GM21526 (cell line): ENCODE results near the gene KIAA0825.
"Not testable (repeated sequence)": the region's sequence is repeated elsewhere in the genome, so short reads cannot be mapped to it uniquely, and the experiment has no call there.

Source experiments
- ATAC-seq: cut with Tn5 transposase; IDR thresholded peaks from one replicate; pipeline ENCODE4 v1.9.1; 2021; ENCODE audit warnings: moderate library complexity; ENCODE audit not compliant: unreplicated experiment, low FRiP score

The KIAA0825 gene

DNA sequence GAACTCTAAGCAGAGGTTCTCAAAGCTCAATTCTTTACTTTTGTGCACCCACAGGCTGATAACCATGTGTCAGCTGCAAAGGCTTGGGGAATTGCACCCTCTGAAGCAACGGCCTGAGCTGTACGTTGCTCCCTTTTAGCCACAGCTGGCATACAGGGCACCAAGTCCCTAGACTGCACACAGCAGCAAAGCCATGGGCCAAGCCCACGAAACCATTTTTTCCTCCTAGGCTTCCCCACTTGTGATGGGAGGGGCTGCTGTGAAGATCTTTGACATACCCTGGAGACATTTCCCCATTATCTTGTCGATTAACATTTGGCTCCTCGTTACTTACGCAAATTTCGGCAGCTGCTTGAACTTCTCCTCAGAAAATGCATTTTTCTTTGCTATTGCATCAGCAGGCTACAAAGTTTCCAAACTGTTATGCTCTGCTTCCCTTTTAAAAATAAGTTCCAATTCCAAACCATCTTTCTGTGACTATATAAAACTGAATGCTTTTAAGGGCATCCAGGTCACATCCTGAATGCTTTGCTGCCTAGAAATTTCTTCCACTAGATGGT lies 23.0 kb downstream of the KIAA0825 start:
- no peak for ATAC-seq

- ATAC-seq: peak; percentile 78
Measured at GRCh38 chr5:94577466-94578245, 40.7 kb downstream of the KIAA0825 start.

DNA sequence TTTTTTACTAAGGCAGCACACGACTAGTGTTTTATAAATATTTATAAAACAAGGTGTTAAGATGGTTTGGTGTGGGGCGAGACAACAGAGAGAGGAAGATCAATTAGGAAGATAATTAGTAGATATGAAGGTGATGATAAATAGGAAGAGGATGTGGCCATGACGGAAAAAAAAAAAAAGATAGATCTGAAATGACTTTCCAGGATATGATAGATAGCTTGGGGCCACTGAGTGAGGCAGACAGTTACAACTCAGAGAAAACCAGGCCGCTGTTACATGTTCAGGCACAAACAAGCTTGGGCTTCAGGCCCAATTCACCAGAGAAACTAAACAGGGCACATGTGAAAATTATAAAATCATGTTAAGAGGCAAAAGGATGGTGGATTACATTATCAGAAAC lies 43.2 kb downstream of the KIAA0825 start:
- no peak for ATAC-seq

DNA sequence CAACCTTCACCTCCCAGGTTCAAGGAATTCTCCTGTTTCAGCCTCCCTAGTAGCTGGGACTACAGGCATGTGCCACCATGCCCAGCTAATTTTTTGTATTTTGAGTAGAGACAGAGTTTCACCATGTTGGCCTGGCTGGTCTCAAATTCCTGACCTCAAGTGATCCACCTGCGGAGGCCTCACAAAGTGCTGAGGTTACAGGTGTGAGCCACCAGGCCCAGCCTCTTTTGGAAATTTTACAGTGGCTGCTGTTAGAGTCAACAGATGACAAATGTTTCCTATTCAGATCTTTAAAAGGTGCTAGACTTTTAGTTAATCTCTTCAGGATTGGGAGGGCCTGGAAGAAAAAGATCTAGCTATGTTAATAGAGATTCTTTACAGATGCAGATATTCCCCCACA lies 45.1 kb downstream of the KIAA0825 start:
- not testable (repeated sequence) for ATAC-seq

GRCh38 chr5:94571415-94571814 lies 47.0 kb downstream of the KIAA0825 start:
- ATAC-seq: no peak

GRCh38 chr5:94564812-94565211 lies 53.6 kb downstream of the KIAA0825 start:
- no peak for ATAC-seq

GRCh38 chr5:94562327-94562971 lies 56.0 kb downstream of the KIAA0825 start:
- no peak for ATAC-seq

DNA sequence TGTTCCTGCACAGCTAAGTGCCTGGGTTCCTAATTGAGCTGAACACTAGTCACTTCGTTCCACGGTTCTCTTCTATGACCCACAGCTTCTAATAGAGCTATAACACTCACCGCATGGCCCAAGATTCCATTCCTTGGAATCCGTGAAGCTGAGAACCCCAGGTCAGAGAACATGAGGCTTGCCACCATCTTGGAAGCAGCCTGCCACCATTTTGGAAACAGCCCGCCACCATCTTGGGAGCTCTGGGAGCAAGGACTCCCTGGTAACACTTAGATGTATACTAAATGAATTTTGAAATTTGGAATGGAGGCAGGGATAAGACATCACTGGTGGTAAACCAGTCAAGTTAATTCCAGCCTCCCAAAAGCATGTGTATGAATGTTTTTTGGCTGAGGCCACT lies 60.4 kb downstream of the KIAA0825 start:
- ATAC-seq: no peak

DNA sequence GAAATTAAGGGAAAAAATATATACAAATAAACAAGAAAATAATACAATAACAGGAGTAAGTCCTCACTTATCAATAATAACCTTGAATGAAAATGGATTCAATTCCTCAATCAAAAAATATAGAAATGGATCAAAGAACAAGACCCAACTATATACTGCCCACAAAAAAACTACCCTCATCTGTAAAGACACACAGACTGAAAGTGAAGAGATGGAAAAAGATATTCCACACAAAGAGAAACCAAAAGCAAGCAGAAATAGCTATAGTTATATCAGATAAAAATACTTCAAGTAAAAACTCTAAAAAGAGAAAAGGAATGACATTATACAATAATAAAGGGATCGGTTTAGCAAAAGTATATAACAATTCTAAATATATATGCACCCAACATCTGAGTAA lies 66.5 kb downstream of the KIAA0825 start:
- no peak for ATAC-seq

DNA sequence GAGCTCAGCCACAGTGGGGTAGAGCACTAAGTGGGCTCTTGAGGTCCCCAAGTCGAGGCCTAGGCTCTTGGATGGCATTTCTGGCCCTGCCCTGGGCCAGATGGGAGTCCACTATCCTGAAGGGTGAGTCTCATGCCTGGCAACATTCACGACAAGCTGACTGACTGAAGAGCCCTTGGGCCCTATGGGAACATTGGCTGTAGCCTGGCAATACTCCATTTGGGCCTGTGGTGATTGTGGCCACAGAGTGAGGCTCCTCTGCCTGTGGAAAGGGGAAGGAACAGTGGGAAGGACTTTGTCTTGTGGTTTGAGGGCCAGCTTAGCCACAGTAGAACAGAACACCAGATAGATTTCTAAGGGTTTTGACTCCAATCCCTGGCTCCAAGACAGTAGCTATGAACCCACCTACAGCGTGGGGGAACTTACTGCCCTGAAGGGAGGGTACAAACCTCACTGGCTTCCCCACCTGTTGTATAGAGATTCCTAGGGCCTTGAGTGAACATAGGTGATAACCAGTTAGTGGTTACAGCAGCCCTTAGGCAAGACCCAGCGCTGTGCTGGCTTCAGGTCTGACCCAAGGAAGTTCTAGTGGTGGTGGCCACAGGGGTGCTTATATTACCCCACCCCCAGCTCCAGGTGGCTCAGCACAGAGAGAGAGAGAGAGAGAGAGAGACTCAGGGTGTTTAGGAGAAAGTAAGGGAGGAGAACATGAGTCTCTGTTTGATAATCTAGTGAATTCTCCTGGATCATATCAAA lies 72.4 kb downstream of the KIAA0825 start:
- no peak for ATAC-seq

- ATAC-seq: no peak
Measured at GRCh38 chr5:94544875-94545547, 73.4 kb downstream of the KIAA0825 start.

GRCh38 chr5:94544031-94544650 lies 74.3 kb downstream of the KIAA0825 start:
- no peak for ATAC-seq

GRCh38 chr5:94540856-94541494 lies 77.4 kb downstream of the KIAA0825 start:
- no peak for ATAC-seq

GRCh38 chr5:94538260-94538659 lies 80.1 kb downstream of the KIAA0825 start:
- ATAC-seq: no peak

DNA sequence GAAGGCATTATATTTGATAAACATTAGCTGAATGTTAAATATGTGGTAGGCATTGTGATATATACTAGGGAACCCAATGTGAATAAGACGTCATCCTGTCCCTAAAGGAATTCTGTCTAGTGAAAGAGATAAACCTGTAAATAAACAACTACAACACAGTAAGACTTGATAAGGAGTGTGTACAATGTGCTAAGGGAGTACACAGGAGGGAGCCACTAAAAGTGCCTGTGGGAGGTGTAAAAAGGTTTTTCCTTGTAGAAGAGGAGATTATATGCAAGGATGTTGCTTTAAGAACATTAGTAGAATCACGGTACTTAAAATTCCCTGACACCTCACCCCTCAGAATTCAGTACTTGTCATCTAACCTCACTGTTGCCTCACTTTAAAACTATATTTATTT lies 91.7 kb downstream of the KIAA0825 start:
- no peak for ATAC-seq

GRCh38 chr5:94524841-94525697 lies 93.3 kb downstream of the KIAA0825 start:
- ATAC-seq: peak; percentile 93

DNA sequence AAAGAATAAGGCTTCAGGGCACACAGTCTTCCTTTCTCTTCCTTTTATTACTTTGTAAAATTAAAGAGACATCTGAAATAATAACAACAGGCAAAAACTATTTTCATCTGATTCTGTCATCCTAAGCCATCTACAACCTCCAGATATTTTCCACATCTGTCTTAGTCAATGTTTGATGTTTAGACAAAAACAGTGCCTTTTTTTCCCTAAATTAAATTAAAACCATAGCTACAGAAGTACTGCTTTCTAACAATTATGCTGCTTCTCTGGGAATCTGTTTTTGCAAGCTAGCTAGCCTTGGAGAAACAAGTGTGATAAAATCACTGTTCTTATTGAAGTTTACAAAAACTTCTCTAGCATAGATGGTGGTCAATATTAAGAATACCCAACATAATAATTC lies 95.4 kb downstream of the KIAA0825 start:
- no peak for ATAC-seq

- ATAC-seq: no peak
Measured at GRCh38 chr5:94522117-94522516, 96.3 kb downstream of the KIAA0825 start.
